WI38 (cell line): ENCODE data around the gene LGALSL.

Experiments used
- H3K4me3 ChIP-seq: 2 replicates; pipeline ENCODE4 v1.5.1; 2011; ENCODE audit warnings: low read depth, mild to moderate bottlenecking, control low read depth, low read length
- CTCF ChIP-seq: IDR thresholded peaks from 2 replicates; pipeline ENCODE4 v1.5.1; 2012; ENCODE audit warnings: low read depth, mild to moderate bottlenecking, control low read depth, low read length

Gene LGALSL

GRCh38 chr2:64472881-64473280 lies 18.9 kb downstream of the LGALSL start:
- TF ChIP-seq CTCF = no peak
- no peak overlapping the region for H3K4me3 ChIP-seq

DNA sequence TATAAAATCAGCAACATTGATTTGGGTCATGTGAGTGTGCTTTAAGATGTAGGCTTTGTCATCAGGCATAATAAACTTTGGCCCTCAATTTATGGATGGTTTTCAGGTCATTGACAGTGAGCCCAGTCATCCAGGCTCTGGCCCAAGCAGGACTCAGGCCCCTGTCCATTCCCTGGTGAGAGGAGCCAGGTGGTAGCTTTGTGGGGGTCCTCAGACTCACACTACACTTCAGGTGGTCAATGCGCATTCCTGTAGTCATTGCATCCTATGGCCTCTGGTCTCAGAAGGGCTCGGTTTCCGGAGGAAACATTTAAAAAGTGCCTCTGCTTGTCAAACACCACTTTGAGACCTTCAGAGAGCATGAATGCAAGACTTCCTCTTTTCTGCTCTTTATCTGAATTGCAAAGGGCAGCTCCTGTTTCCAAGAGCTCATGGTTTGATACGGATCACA lies 20.2 kb downstream of the LGALSL start:
- TF ChIP-seq CTCF = no peak
- no peak overlapping the region for H3K4me3 ChIP-seq

DNA sequence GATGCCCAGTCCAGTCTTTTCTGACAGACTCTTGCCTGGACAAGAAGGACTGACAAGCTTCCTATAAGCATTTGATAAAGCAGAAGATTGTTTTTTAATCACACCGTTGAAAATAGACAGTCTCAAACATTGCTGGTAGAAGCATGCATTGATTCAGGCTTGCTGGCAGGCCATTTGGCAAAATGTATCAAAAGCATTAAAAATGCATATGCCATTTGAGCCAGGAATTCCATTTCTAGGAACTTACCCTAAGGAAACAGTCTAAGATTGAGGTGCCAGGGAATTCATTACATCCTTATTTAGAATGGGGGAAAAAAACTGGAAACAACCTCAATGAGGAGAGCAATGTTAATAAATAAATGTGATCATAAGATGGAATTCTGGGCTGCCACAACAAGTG lies 20.7 kb downstream of the LGALSL start:
- H3K4me3 ChIP-seq = no peak overlapping the region
- TF ChIP-seq CTCF = no peak

DNA sequence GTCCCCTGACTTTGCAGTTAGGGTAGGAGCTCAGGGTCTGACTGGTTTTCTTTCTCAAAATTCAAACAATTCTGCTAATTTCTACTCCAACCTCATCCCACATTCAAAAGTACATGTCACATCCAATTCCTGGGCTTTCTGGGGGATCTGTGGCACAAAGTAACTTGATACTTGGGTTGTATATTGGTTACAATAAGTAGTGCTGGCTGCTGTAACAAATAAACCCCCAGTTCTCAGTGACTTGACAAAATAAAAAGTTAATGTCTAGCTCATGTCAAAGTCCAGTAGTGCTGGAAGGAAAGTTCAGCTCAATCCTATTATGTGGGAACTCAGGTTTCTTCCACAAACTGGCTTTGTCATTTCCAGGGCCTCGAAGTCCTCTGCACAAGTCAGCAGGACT lies 23.1 kb downstream of the LGALSL start:
- no peak overlapping the region for H3K4me3 ChIP-seq
- no peak for TF ChIP-seq CTCF

- TF ChIP-seq CTCF = no peak
Observed at GRCh38 chr2:64477979-64478378, 24.0 kb downstream of the LGALSL start.

GRCh38 chr2:64478502-64479230 lies 24.7 kb downstream of the LGALSL start:
- no peak for TF ChIP-seq CTCF
- H3K4me3 ChIP-seq = no peak overlapping the region

More at GRCh38 chr2:64477979-64478378, 24.0 kb downstream of the LGALSL start:
- no peak overlapping the region for H3K4me3 ChIP-seq

DNA sequence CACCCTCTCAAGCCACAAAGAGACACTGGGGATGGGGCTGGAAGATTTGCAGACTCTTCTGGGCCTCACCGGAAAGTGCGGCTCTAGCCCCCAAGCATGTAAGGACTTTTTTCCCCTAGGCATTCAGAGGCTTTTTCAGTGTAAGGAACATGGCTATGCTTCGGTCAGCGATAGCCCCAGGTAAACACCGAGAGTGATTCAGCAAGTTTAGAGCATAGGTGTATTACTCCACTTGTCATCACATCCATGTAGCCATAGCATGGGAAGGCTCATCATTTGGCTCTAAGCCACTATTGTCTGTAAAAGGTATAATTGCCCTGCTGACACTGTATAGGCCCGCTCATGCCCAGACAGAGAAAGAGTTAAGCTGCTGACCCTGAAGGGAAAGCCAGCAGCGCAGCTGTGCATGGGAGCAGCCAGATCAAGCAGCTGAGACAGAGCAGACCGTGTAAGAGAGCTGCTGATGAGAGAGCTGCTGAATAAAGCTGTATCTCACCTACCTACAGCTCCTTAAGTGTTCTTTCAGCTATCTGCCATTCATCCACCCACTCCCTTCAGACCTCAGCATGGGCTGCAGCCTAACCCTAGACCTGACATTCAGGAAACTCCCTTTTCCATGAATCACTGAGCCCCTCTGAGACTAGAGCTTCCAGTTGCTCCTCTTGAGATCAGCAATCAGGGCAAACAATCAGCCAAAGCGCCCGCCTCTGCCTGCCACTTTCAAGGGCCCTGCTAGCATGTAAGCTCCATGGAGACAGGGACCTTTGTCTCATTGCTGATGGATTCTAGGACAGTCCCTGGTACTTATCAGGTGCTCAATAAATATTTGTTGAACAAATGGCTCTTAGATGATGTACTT lies 25.5 kb downstream of the LGALSL start:
- TF ChIP-seq CTCF = no peak
- no peak overlapping the region for H3K4me3 ChIP-seq
